GM18502 (cell line): ENCODE results near the gene IFNAR1.
A peak's percentile ranks its signal among the peaks of the same experiment; 100 is the strongest.
"Not testable (repeated sequence)": the region's sequence is repeated elsewhere in the genome, so short reads cannot be mapped to it uniquely, and the experiment has no call there.

Experiments used
- ATAC-seq: cut with Tn5 transposase; IDR thresholded peaks from one replicate; pipeline ENCODE4 v1.9.1; 2021; ENCODE audit warnings: mild to moderate bottlenecking; ENCODE audit not compliant: unreplicated experiment, poor library complexity

The IFNAR1 gene

DNA sequence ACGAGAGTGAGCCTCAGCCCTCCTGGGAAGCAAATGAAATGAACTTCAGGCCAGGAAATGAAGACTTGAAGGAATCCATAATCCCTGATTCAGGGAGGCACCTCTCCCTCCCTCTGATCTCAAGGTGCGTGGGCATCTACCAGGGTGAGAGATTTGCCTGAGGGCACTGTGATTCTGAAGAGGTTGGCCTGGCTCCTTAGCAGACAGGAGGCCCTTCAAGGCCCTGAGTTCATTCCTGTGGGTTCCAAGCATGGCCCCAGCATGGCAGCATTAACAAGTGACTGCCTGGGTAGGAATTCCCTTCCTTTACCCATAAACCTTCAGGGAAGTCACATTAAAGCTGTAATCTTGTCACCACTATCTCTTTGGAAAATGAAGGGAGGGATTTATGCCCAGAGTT is 48.7 kb downstream of the IFNAR1 start:
- no peak for ATAC-seq

DNA sequence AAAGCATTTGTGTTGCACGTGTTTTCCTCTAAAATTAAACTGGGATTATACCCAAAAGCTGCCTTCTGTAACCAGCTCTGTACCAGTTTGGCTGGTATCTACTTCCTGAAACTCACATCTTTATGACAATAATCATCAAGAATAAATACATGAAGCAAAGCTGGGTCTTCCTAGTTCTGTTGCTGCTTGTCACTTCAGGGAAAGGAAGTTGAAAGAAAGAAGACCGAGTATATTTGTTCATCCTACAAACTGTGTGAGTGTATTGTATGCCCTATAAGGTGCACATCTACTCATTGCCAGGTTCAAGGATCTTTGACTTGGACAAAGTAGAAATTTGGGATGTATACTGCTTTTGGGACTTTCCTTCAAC is 49.3 kb downstream of the IFNAR1 start:
- no peak for ATAC-seq

DNA sequence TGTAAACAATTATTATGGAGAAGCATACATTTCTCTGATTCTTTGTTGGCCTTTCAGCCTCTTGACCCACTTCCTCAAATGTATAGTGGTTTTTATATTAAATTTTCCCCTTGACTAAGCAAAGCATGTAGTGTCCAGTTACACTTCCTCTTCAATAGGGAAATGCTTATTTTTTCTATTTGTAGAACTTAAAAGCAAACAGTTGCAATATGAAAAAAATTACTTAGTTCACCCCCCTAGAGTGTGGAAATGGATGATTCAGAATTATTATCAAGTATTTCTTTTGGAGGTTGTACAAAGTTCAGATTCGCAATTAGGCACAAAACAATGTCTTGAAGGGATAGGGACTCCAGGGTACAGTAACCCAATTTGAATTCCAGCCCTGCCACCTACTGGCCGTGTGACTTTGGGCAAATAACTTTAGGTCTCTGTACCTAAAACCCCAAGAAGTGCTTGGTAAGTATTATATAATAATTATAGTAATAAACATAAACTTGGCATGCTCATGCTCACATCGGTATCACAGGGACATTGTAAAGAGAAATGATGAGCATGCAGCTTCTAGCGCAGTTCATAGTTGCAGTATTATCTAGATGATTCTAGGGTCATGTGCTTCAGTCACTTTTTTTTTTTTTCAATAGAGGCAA is 49.8 kb downstream of the IFNAR1 start:
- peak; percentile 53 for ATAC-seq

DNA sequence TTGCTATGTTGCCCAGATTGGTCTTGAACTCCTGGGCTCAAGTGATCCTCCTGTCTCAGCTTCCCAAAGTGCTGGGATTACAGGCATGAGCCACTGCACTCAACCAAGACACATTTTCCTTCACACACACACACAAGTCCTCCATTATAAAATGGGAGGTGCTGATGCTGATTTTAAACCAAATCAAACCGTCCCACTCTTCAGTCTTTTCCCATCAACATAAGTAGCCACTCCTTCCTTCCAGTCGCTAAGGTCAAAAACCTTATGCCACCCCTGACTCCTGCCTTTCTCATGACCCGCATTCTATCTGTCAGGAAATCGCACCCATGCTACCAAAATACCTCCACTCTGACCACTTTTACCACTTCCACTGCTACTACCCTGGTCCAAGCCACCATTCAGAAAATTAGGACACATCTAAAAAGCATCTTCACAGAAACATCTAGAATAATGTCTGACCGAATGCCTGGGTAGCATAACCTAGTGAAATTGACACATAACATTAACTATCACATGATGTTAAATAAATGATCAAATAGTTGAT is 50.4 kb downstream of the IFNAR1 start:
- ATAC-seq = no peak

DNA sequence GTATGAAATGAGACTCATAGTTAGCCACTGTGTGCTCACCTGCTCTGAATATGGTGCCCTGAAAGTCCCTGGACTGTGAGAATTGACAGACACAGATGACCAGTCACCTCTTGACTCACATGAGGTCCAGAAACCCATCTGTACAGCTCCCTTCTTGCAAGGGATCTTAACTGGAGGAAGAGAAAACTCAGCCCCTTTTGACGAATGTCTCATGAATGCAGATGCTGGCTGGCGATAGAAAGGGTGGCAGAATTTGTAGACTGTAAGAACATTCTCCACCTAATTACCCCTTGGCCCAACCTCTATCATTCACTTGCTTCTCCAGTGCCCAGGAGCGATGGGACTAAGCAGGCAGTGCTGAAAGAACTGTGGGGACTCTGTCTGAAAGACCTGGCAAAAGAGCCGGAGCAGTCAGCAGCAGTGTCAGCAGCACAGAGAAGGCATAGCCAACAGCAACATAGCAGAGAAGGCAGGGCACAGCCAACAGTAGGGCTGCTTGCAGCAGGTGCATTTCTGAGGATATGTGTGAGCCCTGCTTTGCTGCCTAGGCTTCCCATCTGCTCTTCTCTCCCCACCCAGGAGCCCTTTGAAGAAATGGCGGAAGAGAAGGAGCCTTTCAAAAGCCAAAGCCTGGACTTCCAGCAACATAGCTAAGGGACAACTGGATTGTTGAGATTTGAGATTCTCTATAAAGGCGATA is 52.6 kb downstream of the IFNAR1 start:
- ATAC-seq = no peak

DNA sequence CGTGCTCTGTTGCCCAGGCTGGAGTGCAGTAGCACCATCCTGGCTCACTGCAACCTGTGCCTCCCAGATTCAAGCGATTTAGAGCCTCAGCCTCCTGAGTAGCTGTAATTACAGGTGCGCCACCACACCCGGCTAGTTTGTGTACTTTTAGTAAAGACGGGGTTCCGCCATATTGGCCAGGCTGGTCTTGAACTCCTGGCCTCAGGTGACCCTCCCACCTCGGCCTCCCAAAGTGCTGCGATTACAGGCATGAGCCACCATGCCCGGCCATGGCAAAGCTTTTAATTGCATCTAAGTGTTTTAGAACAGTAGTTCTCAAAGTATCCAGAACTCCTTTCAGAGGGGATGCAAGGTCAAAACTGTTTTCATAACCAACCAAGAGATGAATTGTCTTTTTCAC is 53.3 kb downstream of the IFNAR1 start:
- ATAC-seq = no peak

DNA sequence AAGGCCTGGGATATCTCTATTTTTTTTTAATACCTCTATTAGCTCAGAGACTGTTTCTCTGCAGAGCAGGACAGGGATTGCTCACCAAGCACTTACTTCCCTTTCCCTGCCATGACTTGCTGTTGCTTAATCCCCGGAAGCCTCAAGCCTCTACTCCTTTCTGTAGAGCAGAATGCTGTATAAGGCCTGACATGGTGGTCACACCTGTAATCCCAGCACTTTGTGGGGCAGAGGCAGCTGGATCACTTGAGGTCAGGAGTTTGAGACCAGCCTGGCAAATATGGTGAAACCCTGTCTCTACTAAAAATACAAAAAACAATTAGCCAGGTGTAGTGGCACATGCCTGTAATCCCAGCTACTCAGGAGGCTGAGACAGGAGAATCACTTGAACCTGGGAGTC is 55.2 kb downstream of the IFNAR1 start:
- ATAC-seq = not testable (repeated sequence)

DNA sequence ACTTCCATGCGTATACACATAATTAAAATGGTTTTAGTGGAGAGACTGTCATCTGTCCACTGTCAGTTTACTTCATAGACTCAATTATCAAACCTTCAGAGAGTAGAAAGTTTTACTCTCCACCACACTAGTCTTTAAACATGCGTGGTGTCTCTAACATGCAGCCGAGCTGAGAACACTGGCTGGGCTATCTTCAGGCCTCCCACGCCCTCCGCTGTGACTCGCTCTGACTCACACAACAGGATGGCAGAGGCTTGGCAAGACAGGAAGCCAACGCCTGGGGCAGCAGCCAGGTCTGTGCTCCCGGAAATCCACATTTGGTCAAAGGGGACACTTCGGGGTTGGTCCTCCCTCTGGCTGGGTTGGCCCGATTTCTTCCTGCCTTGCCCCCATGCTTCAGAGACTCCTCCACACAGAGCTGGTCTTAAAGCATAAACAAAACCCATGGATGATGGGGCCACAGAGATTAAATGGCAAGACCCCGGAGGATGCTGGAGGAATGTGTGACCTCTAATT is 55.8 kb downstream of the IFNAR1 start:
- ATAC-seq = peak; percentile 50

DNA sequence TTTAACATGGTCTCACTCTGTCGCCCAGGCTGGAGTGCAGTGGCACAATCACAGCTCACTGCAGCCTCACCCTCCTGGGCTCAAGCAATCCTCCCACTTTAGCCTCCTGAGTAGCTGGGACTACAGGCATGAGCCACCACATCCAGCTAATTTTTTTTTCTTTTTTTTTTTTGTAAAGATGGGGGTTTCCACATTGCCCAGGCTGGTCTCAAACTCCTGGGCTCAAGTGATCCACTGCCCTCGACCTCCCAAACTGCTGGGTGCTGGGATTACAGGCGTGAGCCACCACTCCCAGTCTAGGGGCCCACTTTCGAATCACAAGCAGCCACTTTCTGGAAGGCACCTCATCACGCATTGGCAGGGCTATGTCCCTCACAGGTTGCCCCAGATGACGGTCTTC is 56.6 kb downstream of the IFNAR1 start:
- ATAC-seq = not testable (repeated sequence)

DNA sequence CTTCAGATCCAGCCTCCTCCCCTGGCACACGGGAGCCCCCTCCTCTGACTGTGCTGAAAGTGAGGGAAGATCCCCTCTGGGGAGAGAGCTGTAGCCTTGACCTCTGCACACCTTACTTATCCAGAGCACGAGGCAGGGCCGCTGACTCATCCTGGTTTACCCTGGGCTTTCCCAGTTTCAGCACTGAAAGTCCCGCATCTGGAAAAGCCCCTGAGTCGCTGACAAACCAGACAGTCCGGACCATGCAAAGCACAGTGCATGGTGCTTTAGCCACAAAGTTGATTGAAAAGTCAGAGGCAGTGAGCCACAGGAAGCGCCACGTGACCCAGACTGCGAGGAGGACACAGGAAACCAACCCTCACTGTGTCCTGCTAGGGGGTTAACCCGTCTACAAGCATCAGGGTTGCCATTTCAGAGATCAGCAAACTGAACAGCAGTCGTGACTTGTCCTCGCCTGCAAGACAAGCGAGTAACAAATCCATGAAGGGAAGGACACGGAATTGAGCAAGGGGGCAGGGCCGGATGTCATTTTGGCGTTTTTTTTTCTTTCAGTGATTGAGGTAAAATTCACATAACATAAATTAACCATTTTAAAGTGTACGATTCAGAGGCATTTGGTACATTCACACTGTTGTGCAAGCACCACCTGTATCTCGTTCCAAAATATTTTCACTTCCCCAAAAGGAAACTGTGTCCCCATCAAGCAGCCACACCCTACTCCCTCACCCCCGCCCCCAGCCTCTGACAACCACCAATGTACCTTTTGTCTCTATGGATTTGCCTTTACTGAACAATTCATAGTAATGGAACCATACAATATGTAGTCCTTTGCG is 58.5 kb downstream of the IFNAR1 start:
- peak; percentile 79 for ATAC-seq

DNA sequence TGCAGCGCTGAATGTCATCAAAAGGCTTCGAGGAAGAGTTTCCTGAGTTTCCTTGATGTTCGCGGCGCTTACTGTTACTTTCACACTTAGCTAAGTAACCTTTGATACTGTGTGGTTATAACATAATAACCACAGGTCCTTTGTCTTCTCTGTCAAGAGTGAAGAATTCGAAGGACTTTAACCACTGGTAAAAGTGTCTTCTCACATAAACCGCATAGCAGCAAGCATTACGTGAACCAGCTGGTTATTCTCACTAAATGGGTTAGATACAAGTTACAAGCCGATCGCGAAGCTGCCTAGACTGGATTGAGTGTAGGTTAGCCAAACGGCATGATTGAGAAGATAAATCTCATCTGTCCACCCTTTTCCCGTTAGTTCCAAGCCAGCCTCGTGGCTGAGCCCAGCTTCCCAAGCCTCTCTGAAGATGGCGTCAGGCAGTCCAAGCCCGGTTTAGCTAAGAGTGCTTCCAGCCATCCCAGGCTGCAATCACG is 60.1 kb downstream of the IFNAR1 start:
- ATAC-seq = no peak

DNA sequence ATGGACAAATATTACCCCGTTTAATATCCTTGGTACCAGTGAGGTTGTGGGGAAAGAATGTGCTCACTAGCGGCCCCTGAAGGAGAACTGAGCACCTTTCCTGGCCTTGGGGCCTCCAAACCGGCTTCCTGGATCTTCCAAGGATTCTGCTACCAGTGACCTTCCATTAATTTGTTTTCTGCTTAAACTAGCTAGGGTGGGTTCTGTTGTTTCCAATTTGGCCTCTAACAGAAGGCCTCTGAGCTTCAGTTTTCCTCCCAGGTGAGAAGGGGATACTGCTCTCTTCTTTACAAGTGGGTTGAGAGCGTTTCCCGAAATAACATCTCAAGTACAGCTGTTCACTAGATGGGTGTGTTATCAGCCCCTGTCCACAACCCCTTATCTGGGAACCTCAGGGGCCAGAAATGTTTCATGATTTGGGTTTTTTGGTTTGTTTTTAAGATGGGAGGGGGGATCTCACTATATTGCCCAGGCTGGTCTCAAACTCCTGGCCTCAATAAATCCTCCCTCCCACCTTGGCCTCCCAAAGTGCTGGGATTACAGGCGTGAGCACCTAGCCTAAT is 61.5 kb downstream of the IFNAR1 start:
- no peak for ATAC-seq

DNA sequence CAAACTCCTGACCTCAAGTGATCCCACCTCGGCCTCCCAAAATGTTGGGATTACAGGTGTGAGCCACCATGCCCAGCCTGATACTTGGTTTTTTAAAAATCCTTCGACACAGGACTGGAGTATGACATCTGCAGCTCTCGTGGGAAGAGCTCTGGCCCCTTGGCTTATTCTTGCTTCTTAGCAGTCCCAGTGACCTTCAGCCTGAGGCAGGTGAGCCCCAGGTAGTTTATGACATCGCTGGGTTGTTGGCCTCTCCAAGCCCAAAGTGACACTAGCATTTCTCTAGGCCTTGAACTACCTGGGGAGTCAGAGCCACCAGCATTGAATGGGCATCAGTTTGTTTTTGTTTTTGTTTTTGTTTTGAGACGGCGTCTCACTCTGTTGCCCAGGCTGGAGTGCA is 62.5 kb downstream of the IFNAR1 start:
- ATAC-seq = no peak

DNA sequence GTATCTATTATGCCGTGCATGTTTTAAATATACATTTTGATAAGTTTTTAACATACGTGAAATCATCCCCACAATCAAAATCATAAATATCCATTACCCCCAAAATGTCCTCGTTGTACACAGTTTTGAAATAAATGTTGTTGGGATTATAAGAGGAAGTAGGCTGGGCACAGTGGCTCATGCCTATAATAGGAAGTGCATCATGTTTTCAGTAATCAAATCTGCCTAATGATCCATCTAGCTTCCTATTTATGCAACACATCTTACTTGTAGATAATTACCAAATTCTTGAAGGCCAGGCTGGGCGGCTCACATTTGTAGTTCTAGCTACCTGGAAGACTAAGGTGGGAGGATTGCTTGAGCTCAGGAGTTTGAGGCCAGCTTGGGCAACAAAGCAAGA is 63.4 kb downstream of the IFNAR1 start:
- no peak for ATAC-seq

DNA sequence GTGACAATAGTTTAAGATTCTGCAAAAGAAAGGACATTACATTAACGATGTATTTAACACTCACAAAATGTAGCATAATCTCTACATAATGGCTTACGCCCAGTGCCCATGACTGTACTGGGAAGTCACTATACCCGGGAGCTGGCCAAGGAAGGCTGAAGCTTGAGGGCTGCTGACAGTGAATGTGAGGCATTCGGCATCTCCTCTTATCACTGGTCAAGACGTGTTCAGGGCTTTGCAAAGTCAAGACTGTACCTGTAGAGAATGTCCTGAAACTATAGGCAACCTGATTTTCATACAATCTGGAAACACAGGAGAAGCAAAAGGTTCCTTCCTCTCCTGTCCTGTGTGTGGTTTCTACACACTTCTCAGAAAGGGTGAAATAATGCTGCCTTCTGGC is 65.7 kb downstream of the IFNAR1 start:
- no peak for ATAC-seq

DNA sequence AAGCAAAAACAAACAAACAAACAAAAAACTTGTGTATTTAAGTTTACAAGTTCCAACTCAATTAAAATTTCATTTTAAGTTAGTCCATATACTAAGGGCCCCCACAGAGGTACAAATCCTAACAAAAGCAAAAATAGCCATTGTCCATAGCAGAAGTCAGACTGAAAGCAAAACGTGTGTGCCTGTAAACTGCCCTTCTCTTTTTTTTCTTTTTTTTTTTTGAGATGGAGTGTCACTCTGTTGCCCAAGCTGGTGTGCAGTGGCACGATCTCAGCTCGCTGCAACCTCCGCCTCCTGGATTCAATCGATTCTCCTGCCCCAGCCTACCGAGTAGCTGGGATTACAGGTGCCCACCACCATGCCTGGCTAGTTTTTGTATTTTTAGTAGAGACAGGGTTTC is 66.9 kb downstream of the IFNAR1 start:
- ATAC-seq = no peak

DNA sequence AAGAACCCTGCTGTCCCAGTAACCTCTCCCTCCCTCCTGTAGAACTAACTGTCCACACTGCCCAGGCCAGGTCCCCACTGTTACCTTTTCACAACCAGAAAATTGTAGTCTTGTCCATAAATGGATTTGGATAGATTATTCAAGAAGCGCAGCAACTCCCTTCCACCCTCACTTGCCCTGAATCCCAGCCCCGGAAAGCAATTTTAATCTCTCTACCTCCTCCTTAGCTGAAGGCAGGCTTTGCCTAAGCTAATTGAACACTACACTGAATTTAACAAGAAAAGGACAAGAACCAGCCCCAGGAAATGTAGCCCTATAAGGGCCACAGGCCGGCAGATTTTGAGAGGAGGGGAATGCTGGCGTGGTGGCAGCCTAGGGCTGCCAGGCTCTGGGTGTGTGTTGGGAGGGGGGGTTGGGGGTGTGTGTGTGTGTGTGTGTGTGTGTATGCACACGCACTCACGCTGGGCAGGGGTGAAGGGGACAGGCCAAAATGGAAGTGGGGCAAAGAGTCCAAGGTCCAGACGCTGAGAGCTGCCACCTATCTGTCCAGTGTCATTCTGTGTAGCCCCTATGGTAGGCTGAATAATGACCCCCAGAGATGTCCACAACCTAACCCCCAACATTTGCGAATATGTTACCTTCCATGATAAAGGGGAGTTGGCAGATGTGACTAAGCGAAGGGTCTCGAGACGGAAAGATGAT is 67.7 kb downstream of the IFNAR1 start:
- ATAC-seq = no peak

DNA sequence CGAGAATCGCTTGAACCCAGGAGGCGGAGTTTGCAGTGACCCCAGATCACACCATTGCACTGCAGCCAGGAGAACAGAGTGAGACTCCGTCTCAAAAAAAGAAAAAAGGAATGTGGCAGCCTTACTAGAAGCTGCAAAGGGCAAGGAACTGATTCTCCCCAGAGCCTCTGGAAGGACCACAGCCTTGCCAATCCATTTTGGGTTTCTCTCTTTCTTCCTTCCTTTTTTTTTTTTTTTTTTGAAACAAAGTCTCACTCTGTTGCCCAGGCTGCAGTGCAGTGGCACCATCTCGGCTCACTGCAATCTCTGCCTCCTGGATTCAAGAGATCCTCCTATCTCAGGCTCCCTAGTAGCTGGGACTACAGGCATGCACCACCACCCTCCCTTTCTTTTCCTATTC is 68.6 kb downstream of the IFNAR1 start:
- no peak for ATAC-seq

DNA sequence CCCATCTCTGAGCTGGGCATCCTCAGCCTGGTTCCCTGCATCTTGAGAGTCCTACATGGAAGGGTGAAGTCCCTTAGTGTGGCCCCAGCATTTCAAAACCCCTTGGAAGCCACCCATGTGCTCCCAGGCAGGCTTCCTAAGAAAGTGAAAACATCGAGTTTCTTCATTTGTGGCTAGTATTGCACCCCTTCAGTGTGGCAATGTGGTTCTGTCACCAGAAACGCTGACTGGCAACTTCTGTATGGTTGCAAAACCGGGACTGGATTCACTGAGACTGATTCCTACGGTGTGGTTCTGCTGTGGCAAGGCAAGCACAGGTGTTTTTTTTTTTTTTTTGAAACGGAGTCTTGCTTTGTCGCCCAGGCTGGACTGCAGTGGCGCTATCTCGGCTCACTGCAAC is 69.5 kb downstream of the IFNAR1 start:
- ATAC-seq = no peak

DNA sequence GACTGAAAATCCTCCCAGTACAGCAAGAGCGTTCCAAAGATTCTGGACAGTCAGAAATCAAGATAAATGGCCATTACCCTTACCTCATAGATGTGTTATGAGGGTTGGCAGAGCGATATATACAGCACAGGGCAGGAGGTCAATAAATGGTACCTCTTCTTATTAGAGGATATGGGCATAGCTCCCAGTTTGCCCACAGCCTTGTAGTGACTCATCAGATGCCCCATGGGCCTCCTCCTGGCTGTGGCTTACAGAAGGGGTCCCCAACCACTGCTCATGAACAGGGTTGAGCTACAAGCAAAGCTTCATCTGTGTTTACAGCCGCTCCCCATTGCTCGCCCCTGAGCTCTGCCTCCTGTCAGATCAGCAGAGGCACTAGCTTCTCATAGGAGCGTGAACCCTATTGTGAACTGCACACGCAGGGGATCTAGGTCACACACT is 71.1 kb downstream of the IFNAR1 start:
- no peak for ATAC-seq
